Measurements from ENCODE around the gene KRTAP10-3. TPM values are rescaled to one million over a fixed set of nuclear protein-coding genes. Genes with fewer than 3 reads are reported as not detected.
"Not testable (repeated sequence)": the region's sequence is repeated elsewhere in the genome, so short reads cannot be mapped to it uniquely, and the experiment has no call there.

The KRTAP10-3 gene
- total and polyA plus RNA-seq, 2 experiments from 2014 or later = not detected

- DNase-seq (ENCODE audit: low read depth in 1 of 2, low spot score in 1 of 2) = no peak
Observed at GRCh38 chr21:44551340-44551961, 7.1 kb downstream of the KRTAP10-3 start, which contains the start of gene KRTAP10-2. KRTAP10-2 (minus strand) TSS chr21:44551505; CDS start chr21:44551458, 47 bp downstream.

GRCh38 chr21:44550807-44551206 lies 7.8 kb downstream of the KRTAP10-3 start:
- no peak for TF ChIP-seq CTCF (IDR thresholded peaks at IDR 0.05; ENCODE audit: low read depth, low read length)
- no peak for DNase-seq (ENCODE audit: low read depth in 1 of 2, low spot score in 1 of 2)
- no peaks in the 10 kb centered on the region for H3K27me3 ChIP-seq
- H3K9me3 ChIP-seq (ENCODE audit: low read depth) = no peaks in the 10 kb centered on the region
- no peak overlapping the region for H3K4me3 ChIP-seq
- no peaks in the 10 kb centered on the region for H3K36me3 ChIP-seq
- H3K4me1 ChIP-seq (ENCODE audit: low read depth) = peaks cover 14% of the 10 kb centered on the region
- no peak overlapping the region for H3K27ac ChIP-seq

More at GRCh38 chr21:44551340-44551961, 7.1 kb downstream of the KRTAP10-3 start, which contains the start of gene KRTAP10-2:
- no peak for TF ChIP-seq CTCF (IDR thresholded peaks at IDR 0.05; ENCODE audit: low read depth, low read length)
- no peaks in the 10 kb centered on the region for H3K9me3 ChIP-seq (ENCODE audit: low read depth)
- no peak within 1 kb of the TSS for H3K27ac ChIP-seq
- no peaks in the 10 kb centered on the region for H3K36me3 ChIP-seq
- H3K4me1 ChIP-seq (ENCODE audit: low read depth) = peaks cover 14% of the 10 kb centered on the region
- H3K4me3 ChIP-seq = no peak within 1 kb of the TSS
- no peaks in the 10 kb centered on the region for H3K27me3 ChIP-seq

- not testable (repeated sequence) for H3K27me3 ChIP-seq; H3K36me3 ChIP-seq; H3K4me3 ChIP-seq; H3K9me3 ChIP-seq (ENCODE audit: low read depth); H3K27ac ChIP-seq; DNase-seq (ENCODE audit: low read depth in 1 of 2, low spot score in 1 of 2)
- peaks cover 14% of the 10 kb centered on the region for H3K4me1 ChIP-seq (ENCODE audit: low read depth)
Observed at GRCh38 chr21:44550285-44550684, 8.3 kb downstream of the KRTAP10-3 start.

GRCh38 chr21:44549525-44550211 lies 8.9 kb downstream of the KRTAP10-3 start:
- Histone ChIP-seq H3K4me1 (ENCODE audit: low read depth) (peaks cover 14% of the 10 kb centered on the region), H3K9me3 (ENCODE audit: low read depth) (no peaks in the 10 kb centered on the region), H3K27ac (peak overlapping the region; percentile 89), H3K27me3 (no peaks in the 10 kb centered on the region), H3K4me3 (no peak overlapping the region), H3K36me3 (no peaks in the 10 kb centered on the region)
- no peak for DNase-seq (ENCODE audit: low read depth in 1 of 2, low spot score in 1 of 2)
- no peak for TF ChIP-seq CTCF (IDR thresholded peaks at IDR 0.05; ENCODE audit: low read depth, low read length)

GRCh38 chr21:44548922-44549321 lies 9.7 kb downstream of the KRTAP10-3 start:
- DNase-seq (ENCODE audit: low read depth in 1 of 2, low spot score in 1 of 2) = peak in 1 of 2 donors; percentile 66
- no peak for TF ChIP-seq CTCF (IDR thresholded peaks at IDR 0.05; ENCODE audit: low read depth, low read length)
- Histone ChIP-seq H3K9me3 (ENCODE audit: low read depth) (no peaks in the 10 kb centered on the region), H3K4me1 (ENCODE audit: low read depth) (peaks cover 14% of the 10 kb centered on the region), H3K27ac (peak overlapping the region; percentile 89), H3K4me3 (no peak overlapping the region), H3K36me3 (no peaks in the 10 kb centered on the region), H3K27me3 (no peaks in the 10 kb centered on the region)

- no peak for DNase-seq (ENCODE audit: low read depth in 1 of 2, low spot score in 1 of 2)
- Histone ChIP-seq H3K36me3 (no peaks in the 10 kb centered on the region), H3K4me1 (ENCODE audit: low read depth) (peaks cover 14% of the 10 kb centered on the region), H3K27ac (peak overlapping the region; percentile 89), H3K27me3 (no peaks in the 10 kb centered on the region), H3K9me3 (ENCODE audit: low read depth) (no peaks in the 10 kb centered on the region), H3K4me3 (no peak overlapping the region)
- TF ChIP-seq CTCF (IDR thresholded peaks at IDR 0.05; ENCODE audit: low read depth, low read length) = no peak
Observed at GRCh38 chr21:44548381-44548780, 10.2 kb downstream of the KRTAP10-3 start.

All from cardiac muscle cell (in vitro differentiated cells and primary cell).